Measurements from ENCODE around the gene RBKS. TPM values are rescaled to one million over a fixed set of nuclear protein-coding genes. Genes with fewer than 3 reads are reported as not detected.

Gene RBKS
- total and polyA plus RNA-seq, 5 donors from 2014 or later = 3.7 to 25.3 (median 4.0) TPM

GRCh38 chr2:27921880-27922547 lies 31.8 kb upstream of the RBKS start:
- H3K4me1 ChIP-seq (ENCODE audit: control insufficient read depth, insufficient read depth, low read length, poor library complexity, severe bottlenecking) = peaks cover 14% of the 10 kb centered on the region
- no peaks in the 10 kb centered on the region for H3K36me3 ChIP-seq (ENCODE audit: control insufficient read depth, insufficient read depth, low read length)
- Mint-ChIP-seq H3K9me3 (no peaks in the 10 kb centered on the region), H3K36me3 (peaks cover 12% of the 10 kb centered on the region), H3K4me3 (no peak overlapping the region), H3K27ac (peak overlapping the region in 1 of 3 donors; percentile 27), H3K27me3 (no peaks in the 10 kb centered on the region), H3K4me1 (peaks cover 22 to 42% (median 28%) of the 10 kb centered on the region in 4 donors)
- H3K27ac ChIP-seq (ENCODE audit: insufficient read depth, low read length, poor library complexity, severe bottlenecking) = no peak overlapping the region
- H3K4me3 ChIP-seq (ENCODE audit: low read depth, low read length) = no peak overlapping the region
- H3K9me3 ChIP-seq (ENCODE audit: control insufficient read depth in 2 of 2, low read length in 2 of 2) = no peaks in the 10 kb centered on the region
- ATAC-seq (ENCODE audit: low read depth in 2 of 2) (no peak), DNase-seq (no peak)
- H3K27me3 ChIP-seq (ENCODE audit: control insufficient read depth, insufficient read depth, low read length) = no peaks in the 10 kb centered on the region

DNA sequence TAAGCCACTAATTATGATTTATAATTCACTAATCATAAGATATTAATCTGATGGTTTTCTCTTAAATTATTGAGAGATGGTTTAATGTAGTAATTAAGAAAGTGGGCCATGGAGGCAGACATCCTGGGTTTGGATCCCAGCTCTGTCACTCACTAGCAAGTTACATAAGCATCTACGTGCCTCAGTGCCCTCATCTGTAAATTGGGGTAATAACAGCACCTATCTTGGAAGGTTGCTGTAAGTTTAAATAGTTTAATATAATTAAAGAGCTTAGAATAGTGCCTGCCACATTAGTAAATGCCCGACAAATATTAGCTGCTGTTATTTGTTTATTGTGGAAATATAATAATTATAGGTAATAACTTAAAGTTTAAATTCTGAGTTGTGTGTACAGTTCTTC lies 31.2 kb upstream of the RBKS start:
- Mint-ChIP-seq H3K4me3 (no peak overlapping the region), H3K27me3 (no peaks in the 10 kb centered on the region), H3K9me3 (no peaks in the 10 kb centered on the region), H3K36me3 (peaks cover 9% of the 10 kb centered on the region), H3K27ac (no peak overlapping the region), H3K4me1 (peaks cover 17 to 38% (median 26%) of the 10 kb centered on the region in 4 donors)
- H3K36me3 ChIP-seq (ENCODE audit: control insufficient read depth, insufficient read depth, low read length) = no peaks in the 10 kb centered on the region
- no peak overlapping the region for H3K4me3 ChIP-seq (ENCODE audit: low read depth, low read length)
- no peak for DNase-seq
- peaks cover 14% of the 10 kb centered on the region for H3K4me1 ChIP-seq (ENCODE audit: control insufficient read depth, insufficient read depth, low read length, poor library complexity, severe bottlenecking)
- no peaks in the 10 kb centered on the region for H3K9me3 ChIP-seq (ENCODE audit: control insufficient read depth in 2 of 2, low read length in 2 of 2)
- H3K27me3 ChIP-seq (ENCODE audit: control insufficient read depth, insufficient read depth, low read length) = no peaks in the 10 kb centered on the region
- H3K27ac ChIP-seq (ENCODE audit: insufficient read depth, low read length, poor library complexity, severe bottlenecking) = no peak overlapping the region
- ATAC-seq (ENCODE audit: low read depth in 2 of 2) = no peak

DNA sequence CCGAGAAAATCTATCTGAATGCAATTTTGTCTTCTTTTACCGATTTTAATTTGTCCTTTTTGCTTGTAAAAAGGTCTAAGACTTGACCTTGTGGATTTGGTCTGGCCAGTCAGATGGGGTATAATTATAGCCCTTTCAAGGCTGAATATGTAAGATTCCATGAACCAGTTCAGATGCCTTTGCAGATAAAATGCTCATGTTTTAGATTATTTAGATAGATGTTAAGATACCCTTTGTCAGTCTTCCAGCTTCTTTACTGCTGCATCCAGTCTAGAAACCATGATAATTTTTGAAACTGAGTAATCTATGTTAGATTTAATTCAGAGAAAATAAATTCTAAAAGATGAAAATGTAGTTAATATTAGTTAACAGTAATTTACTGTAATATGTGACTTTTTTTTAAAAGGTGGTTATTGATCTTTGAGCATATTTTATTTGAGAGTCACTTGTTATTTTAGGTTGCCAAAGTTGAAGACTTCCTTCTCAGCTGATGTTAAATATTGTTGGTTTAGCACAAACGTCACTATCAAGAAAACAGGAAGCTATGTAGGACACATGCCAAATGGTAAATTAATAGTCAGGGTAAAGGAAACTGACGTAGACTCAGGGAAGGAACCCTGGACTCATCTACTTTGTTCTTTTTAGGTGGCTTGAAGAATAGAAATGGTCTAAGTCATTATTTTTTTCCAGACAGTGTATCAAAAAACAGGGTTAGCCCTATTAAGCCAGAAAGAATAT lies 30.1 kb upstream of the RBKS start:
- Mint-ChIP-seq H3K4me3 (peak overlapping the region; percentile 0 to 33 (median 4)), H3K4me1 (peaks cover 10 to 27% (median 23%) of the 10 kb centered on the region in 4 donors), H3K27me3 (no peaks in the 10 kb centered on the region), H3K27ac (peak overlapping the region; percentile 70 to 90 (median 70)), H3K9me3 (no peaks in the 10 kb centered on the region), H3K36me3 (peaks cover 4% of the 10 kb centered on the region)
- H3K36me3 ChIP-seq (ENCODE audit: control insufficient read depth, insufficient read depth, low read length) = no peaks in the 10 kb centered on the region
- H3K4me3 ChIP-seq (ENCODE audit: low read depth, low read length) = peak overlapping the region; percentile 51
- H3K27me3 ChIP-seq (ENCODE audit: control insufficient read depth, insufficient read depth, low read length) = no peaks in the 10 kb centered on the region
- H3K9me3 ChIP-seq (ENCODE audit: control insufficient read depth in 2 of 2, low read length in 2 of 2) = no peaks in the 10 kb centered on the region
- peak overlapping the region; percentile 65 for H3K27ac ChIP-seq (ENCODE audit: insufficient read depth, low read length, poor library complexity, severe bottlenecking)
- DNase-seq (peak in 2 of 3 donors; percentile 64 to 75), ATAC-seq (ENCODE audit: low read depth in 2 of 2) (peak; percentile 91 to 96)
- peaks cover 14% of the 10 kb centered on the region for H3K4me1 ChIP-seq (ENCODE audit: control insufficient read depth, insufficient read depth, low read length, poor library complexity, severe bottlenecking)

GRCh38 chr2:27916293-27916995 lies 26.3 kb upstream of the RBKS start:
- H3K4me1 Mint-ChIP-seq = peaks cover 10 to 37% (median 26%) of the 10 kb centered on the region in 4 donors
- H3K9me3 Mint-ChIP-seq = no peaks in the 10 kb centered on the region
- Histone ChIP-seq H3K27ac (ENCODE audit: insufficient read depth, low read length, poor library complexity, severe bottlenecking) (no peak overlapping the region), H3K27me3 (ENCODE audit: control insufficient read depth, insufficient read depth, low read length) (no peaks in the 10 kb centered on the region), H3K4me3 (ENCODE audit: low read depth, low read length) (no peak overlapping the region), H3K4me1 (ENCODE audit: control insufficient read depth, insufficient read depth, low read length, poor library complexity, severe bottlenecking) (peaks cover 14% of the 10 kb centered on the region), H3K9me3 (ENCODE audit: control insufficient read depth in 2 of 2, low read length in 2 of 2) (no peaks in the 10 kb centered on the region), H3K36me3 (ENCODE audit: control insufficient read depth, insufficient read depth, low read length) (no peaks in the 10 kb centered on the region)
- H3K27ac Mint-ChIP-seq = no peak overlapping the region
- no peak for ATAC-seq (ENCODE audit: low read depth in 2 of 2)
- peaks cover 8% of the 10 kb centered on the region for H3K36me3 Mint-ChIP-seq
- H3K27me3 Mint-ChIP-seq = no peaks in the 10 kb centered on the region
- H3K4me3 Mint-ChIP-seq = no peak overlapping the region
- no peak for DNase-seq

DNA sequence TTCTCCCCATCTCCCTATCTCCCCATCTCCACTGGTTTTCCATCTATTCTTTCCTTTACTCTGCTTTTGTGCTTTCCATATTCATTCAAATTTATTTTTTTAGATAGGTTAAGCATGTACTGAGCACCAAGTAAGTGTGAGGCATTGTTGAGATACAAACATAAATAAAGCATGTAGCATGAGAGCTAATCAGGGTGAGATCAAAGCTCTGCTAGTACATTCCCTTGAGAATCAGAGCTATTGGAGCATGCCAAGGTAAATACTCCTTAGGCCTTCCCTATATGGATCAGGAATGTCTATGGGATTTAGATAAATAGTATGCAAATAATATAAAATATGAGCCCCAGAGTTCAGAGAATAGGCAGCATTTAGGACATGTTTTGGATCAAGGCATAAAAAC lies 25.7 kb upstream of the RBKS start:
- Mint-ChIP-seq H3K9me3 (no peaks in the 10 kb centered on the region), H3K36me3 (peaks cover 10% of the 10 kb centered on the region), H3K27ac (no peak overlapping the region), H3K4me3 (no peak overlapping the region), H3K4me1 (peaks cover 13 to 39% (median 26%) of the 10 kb centered on the region in 4 donors), H3K27me3 (no peaks in the 10 kb centered on the region)
- ATAC-seq (ENCODE audit: low read depth in 2 of 2) (no peak), DNase-seq (no peak)
- Histone ChIP-seq H3K4me1 (ENCODE audit: control insufficient read depth, insufficient read depth, low read length, poor library complexity, severe bottlenecking) (peaks cover 13% of the 10 kb centered on the region), H3K27me3 (ENCODE audit: control insufficient read depth, insufficient read depth, low read length) (no peaks in the 10 kb centered on the region), H3K36me3 (ENCODE audit: control insufficient read depth, insufficient read depth, low read length) (no peaks in the 10 kb centered on the region), H3K27ac (ENCODE audit: insufficient read depth, low read length, poor library complexity, severe bottlenecking) (no peak overlapping the region), H3K9me3 (ENCODE audit: control insufficient read depth in 2 of 2, low read length in 2 of 2) (no peaks in the 10 kb centered on the region), H3K4me3 (ENCODE audit: low read depth, low read length) (no peak overlapping the region)

DNA sequence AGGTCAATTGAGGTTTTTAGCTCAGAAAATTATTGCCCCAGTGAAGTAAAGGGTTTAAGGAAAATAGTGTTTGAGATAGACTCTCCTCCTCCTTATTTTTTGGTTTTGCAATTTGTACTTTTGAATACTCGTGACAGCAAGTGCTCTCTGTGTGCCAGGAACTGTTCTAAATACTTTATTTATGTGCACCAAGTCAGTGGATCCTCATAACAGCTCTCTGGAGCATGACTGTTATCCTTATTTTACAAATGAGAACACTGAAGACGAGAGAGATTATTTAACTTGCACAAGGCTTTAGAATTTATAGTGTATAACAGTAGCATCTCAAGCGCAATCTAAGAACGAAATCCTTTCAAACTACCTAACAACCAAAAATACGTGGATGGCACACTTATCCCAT lies 25.0 kb upstream of the RBKS start:
- Mint-ChIP-seq H3K27ac (no peak overlapping the region), H3K4me1 (peaks cover 8 to 38% (median 21%) of the 10 kb centered on the region in 4 donors), H3K4me3 (no peak overlapping the region), H3K9me3 (no peaks in the 10 kb centered on the region), H3K36me3 (peaks cover 13% of the 10 kb centered on the region), H3K27me3 (no peaks in the 10 kb centered on the region)
- ATAC-seq (ENCODE audit: low read depth in 2 of 2) (no peak), DNase-seq (no peak)
- H3K4me1 ChIP-seq (ENCODE audit: control insufficient read depth, insufficient read depth, low read length, poor library complexity, severe bottlenecking) = peaks cover 6% of the 10 kb centered on the region
- no peak overlapping the region for H3K27ac ChIP-seq (ENCODE audit: insufficient read depth, low read length, poor library complexity, severe bottlenecking)
- H3K4me3 ChIP-seq (ENCODE audit: low read depth, low read length) = no peak overlapping the region
- H3K36me3 ChIP-seq (ENCODE audit: control insufficient read depth, insufficient read depth, low read length) = no peaks in the 10 kb centered on the region
- H3K27me3 ChIP-seq (ENCODE audit: control insufficient read depth, insufficient read depth, low read length) = no peaks in the 10 kb centered on the region
- H3K9me3 ChIP-seq (ENCODE audit: control insufficient read depth in 2 of 2, low read length in 2 of 2) = no peaks in the 10 kb centered on the region

DNA sequence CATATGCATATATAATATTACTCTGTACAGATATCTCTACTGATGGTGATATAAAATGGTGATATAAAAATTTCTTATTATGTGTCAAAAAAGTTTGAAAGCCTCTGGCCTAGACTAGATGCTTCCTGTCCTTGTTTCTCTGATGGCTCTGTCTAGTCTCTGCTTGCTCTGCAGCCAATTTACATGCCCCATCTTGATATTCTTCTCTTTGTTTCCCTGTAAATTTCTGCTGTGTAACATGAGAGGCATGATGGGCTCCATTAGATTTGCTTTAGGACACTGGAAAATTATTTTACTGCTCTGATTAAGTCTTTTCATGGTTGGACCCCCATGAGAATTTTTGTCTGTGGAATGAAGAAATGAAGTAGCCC lies 24.6 kb upstream of the RBKS start:
- ATAC-seq (ENCODE audit: low read depth in 2 of 2) (no peak), DNase-seq (no peak)
- Histone ChIP-seq H3K36me3 (ENCODE audit: control insufficient read depth, insufficient read depth, low read length) (no peaks in the 10 kb centered on the region), H3K4me3 (ENCODE audit: low read depth, low read length) (no peak overlapping the region), H3K9me3 (ENCODE audit: control insufficient read depth in 2 of 2, low read length in 2 of 2) (no peaks in the 10 kb centered on the region), H3K27me3 (ENCODE audit: control insufficient read depth, insufficient read depth, low read length) (no peaks in the 10 kb centered on the region), H3K27ac (ENCODE audit: insufficient read depth, low read length, poor library complexity, severe bottlenecking) (no peak overlapping the region), H3K4me1 (ENCODE audit: control insufficient read depth, insufficient read depth, low read length, poor library complexity, severe bottlenecking) (peaks cover 2% of the 10 kb centered on the region)
- H3K27me3 Mint-ChIP-seq = no peaks in the 10 kb centered on the region
- no peaks in the 10 kb centered on the region for H3K9me3 Mint-ChIP-seq
- H3K4me3 Mint-ChIP-seq = no peak overlapping the region
- peaks cover 8 to 34% (median 18%) of the 10 kb centered on the region in 4 donors for H3K4me1 Mint-ChIP-seq
- H3K36me3 Mint-ChIP-seq = peaks cover 13% of the 10 kb centered on the region
- no peak overlapping the region for H3K27ac Mint-ChIP-seq

All from CD4-positive, CD25-positive, alpha-beta regulatory T cell (primary cell).